Pancreas (tissue), 10 donors: ENCODE measurements around the gene DUSP16. TPM values are rescaled to one million over a fixed set of nuclear protein-coding genes. Genes with fewer than 3 reads are reported as not detected.

Experiments
- ATAC-seq, 4 donors: fragments of 200-7000 bp; cut with Tn5 transposase; one replicate each; pipeline versions ENCODE4 v1.8.0 to v1.9.1; 2020; ENCODE audit warnings: mild to moderate bottlenecking in 4 of 4, moderate library complexity in 4 of 4
- DNase-seq, 6 donors: peaks; one replicate each; pipeline ENCODE4 v3.0.0-alpha.2; 2020
- FAIRE-seq: peaks from 2 replicates; lab custom pipeline; 2012; peaks lifted over from hg19 to GRCh38; lab: Jason Lieb, UNC
- H3K27ac ChIP-seq, 4 donors: fragments of 200-600 bp; sonication (generic); 1 replicate in 3 of 4; 2 replicates in 1 of 4; pipeline versions ENCODE4 v1.5.0 to v1.8.0; 2020
- H3K27me3 ChIP-seq, 4 donors: fragments of 200-600 bp; one replicate each; pipeline ENCODE4 v1.8.0; 2021
- H3K36me3 ChIP-seq, 3 donors: fragments of 200-600 bp; sonication (generic) in 1 of 3; one replicate each; pipeline versions ENCODE4 v1.5.0 to v1.8.0; 2020 to 2021
- H3K4me1 ChIP-seq, 3 donors: fragments of 200-600 bp; one replicate each; pipeline ENCODE4 v1.8.0; 2021
- H3K4me3 ChIP-seq, 4 donors: fragments of 200-600 bp; sonication (generic) in 2 of 4; one replicate each; pipeline versions ENCODE4 v1.5.0 to v1.8.0; 2020 to 2021
- H3K9me3 ChIP-seq, 4 donors: fragments of 200-600 bp; one replicate each; pipeline ENCODE4 v1.8.0; 2021
- WGBS, 2 donors: extraction: QIAGEN DNeasy Blood & Tissue Kit; methylation state at CpG; one replicate each; pipeline ENCODE4 v1.1.7; 2013; 5-methylcytosine and 5-hydroxymethylcytosine counted together
- intact Hi-C, 3 donors: fragments of 100-400 bp; cut with DNase I; formaldehyde crosslinking; loops; one replicate each; pipeline versions ENCODE4 v1.11.1 to v1.14.2; 2022
- polyA plus RNA-seq, 2 donors: library from polyadenylated mRNA; stranded (reverse); fragments of 200-250 nt; gene quantifications; one replicate each; pipeline ENCODE4 v1.2.3, GENCODE V29; 2013
- total RNA-seq, 6 donors: library from RNA; stranded (reverse); fragmentation: NEBNext Ultra II Directional in 4 of 6; extraction: Animal tissue kit (Norgen Biotek cat#: 25700) in 4 of 6; gene quantifications; one replicate each; pipeline versions ENCODE4 v1.2.1 to v1.2.4, GENCODE V29; 2021 to 2023
- TF ChIP-seq, protein P1 (sequence below), 4 donors: fragments of 200-600 bp; sonication (generic) in 3 of 4; IDR thresholded peaks; one replicate each; pipeline versions ENCODE4 v1.5.0 to v1.8.0; 2021; ENCODE audit warnings: antibody characterized with exemption in 4 of 4
- donor health status: healthy with polysubstance abuse.
- donor health status: DM: no; HTN: no; CAD: no; lungs with moderate emphysema.
- donor health status: DM: no; HTN: no; CAD: no.
- donor health status: control.
- donor health status: control.
- donor health status: Bipolar disorder and iron deficiency.
- donor health status: DM: yes; HTN: yes; CAD: no.
- donor health status: DM: no; HTN: no; CAD: no.
- donor health status: DM: no; HTN: no; CAD: no.
- donor health status: DM: yes; HTN: yes; CAD: no.

DUSP16 gene
- total RNA-seq, result 10 to 100 TPM; 18.1 to 38.7 (median 27.8) TPM
- polyA plus RNA-seq, result 10 to 100 TPM in 1 of 2 donors, 1 to 10 TPM in 1; 5.8 to 10.1 TPM

- TF ChIP-seq, protein P1, sequence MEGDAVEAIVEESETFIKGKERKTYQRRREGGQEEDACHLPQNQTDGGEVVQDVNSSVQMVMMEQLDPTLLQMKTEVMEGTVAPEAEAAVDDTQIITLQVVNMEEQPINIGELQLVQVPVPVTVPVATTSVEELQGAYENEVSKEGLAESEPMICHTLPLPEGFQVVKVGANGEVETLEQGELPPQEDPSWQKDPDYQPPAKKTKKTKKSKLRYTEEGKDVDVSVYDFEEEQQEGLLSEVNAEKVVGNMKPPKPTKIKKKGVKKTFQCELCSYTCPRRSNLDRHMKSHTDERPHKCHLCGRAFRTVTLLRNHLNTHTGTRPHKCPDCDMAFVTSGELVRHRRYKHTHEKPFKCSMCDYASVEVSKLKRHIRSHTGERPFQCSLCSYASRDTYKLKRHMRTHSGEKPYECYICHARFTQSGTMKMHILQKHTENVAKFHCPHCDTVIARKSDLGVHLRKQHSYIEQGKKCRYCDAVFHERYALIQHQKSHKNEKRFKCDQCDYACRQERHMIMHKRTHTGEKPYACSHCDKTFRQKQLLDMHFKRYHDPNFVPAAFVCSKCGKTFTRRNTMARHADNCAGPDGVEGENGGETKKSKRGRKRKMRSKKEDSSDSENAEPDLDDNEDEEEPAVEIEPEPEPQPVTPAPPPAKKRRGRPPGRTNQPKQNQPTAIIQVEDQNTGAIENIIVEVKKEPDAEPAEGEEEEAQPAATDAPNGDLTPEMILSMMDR (IDR thresholded peaks at IDR 0.05), result no peak
- H3K4me3 ChIP-seq, result peak within 1 kb of the TSS; percentile 35 to 93 (median 69)
- FAIRE-seq (no peak), DNase-seq (peak; percentile 94 to 96 (median 95)), ATAC-seq (peak; percentile 83 to 91 (median 89))
- WGBS, 2 donors, result 0 to 1% methylated on average over 26 to 59 of the region's 59 CpGs
- peak within 1 kb of the TSS; percentile 89 to 100 (median 99) for H3K27ac ChIP-seq
- H3K4me1 ChIP-seq, result peaks cover 10 to 31% (median 19%) of the 10 kb centered on the region in 3 donors
- intact Hi-C loops, result loop anchor here in 1 of 3 donors (10.0 kb wide), 1 partner anchor 188 kb away; no protein-coding TSS in a partner anchor
- H3K9me3 ChIP-seq, result no peaks in the 10 kb centered on the region
- no peaks in the 10 kb centered on the region for H3K36me3 ChIP-seq
- H3K27me3 ChIP-seq, result no peaks in the 10 kb centered on the region
Measured at GRCh38 chr12:12562585-12563261, at the start of gene DUSP16. TSS of gene DUSP16 (minus strand) at chr12:12562863. CDS start at chr12:12521098, 41,765 bp downstream.

GRCh38 chr12:12612358-12612757, 49.7 kb upstream of the DUSP16 start:
- peak overlapping the region; percentile 64 to 84 (median 70) for H3K4me3 ChIP-seq
- TF ChIP-seq, protein P1 (IDR thresholded peaks at IDR 0.05), result no peak
- FAIRE-seq (no peak), ATAC-seq (peak; percentile 12 to 49 (median 29)), DNase-seq (no peak)
- 0% methylated on average over 7 of the region's 7 CpGs for WGBS, 2 donors
- intact Hi-C loops, result no loop called here
- no peaks in the 10 kb centered on the region for H3K27me3 ChIP-seq
- peaks cover 0 to 20% (median 0%) of the 10 kb centered on the region in 3 donors for H3K4me1 ChIP-seq
- H3K36me3 ChIP-seq, result no peaks in the 10 kb centered on the region
- peak overlapping the region; percentile 68 to 97 (median 87) for H3K27ac ChIP-seq
- H3K9me3 ChIP-seq, result no peaks in the 10 kb centered on the region

GRCh38 chr12:12611512-12612306, 49.0 kb upstream of the DUSP16 start, which contains the start of gene CREBL2:
TSS of gene CREBL2 (plus strand) at chr12:12611876. CDS start at chr12:12612173, 297 bp downstream.
- H3K27me3 ChIP-seq, result no peaks in the 10 kb centered on the region
- no peaks in the 10 kb centered on the region for H3K36me3 ChIP-seq
- H3K4me3 ChIP-seq, result peak within 1 kb of the TSS; percentile 64 to 84 (median 70)
- peak; percentile 92 to 96 (median 96) for ATAC-seq
- intact Hi-C loops, result no loop called here
- peak within 1 kb of the TSS; percentile 68 to 97 (median 87) for H3K27ac ChIP-seq
- 0% methylated on average over 38 to 51 of the region's 51 CpGs for WGBS, 2 donors
- no peaks in the 10 kb centered on the region for H3K9me3 ChIP-seq
- peaks cover 0 to 14% (median 0%) of the 10 kb centered on the region in 3 donors for H3K4me1 ChIP-seq
- FAIRE-seq, result peak; percentile 9
- peak; percentile 89 to 96 (median 96) for DNase-seq
- TF ChIP-seq, protein P1 (IDR thresholded peaks at IDR 0.05), result no peak

- ATAC-seq, result no peak
- FAIRE-seq, result no peak
- no peak for DNase-seq
- Histone ChIP-seq H3K4me1 (peaks cover 0 to 11% (median 0%) of the 10 kb centered on the region in 3 donors), H3K27me3 (no peaks in the 10 kb centered on the region), H3K9me3 (no peaks in the 10 kb centered on the region), H3K27ac (peak overlapping the region; percentile 68 to 97 (median 87)), H3K36me3 (no peaks in the 10 kb centered on the region), H3K4me3 (peak overlapping the region in 1 of 4 donors; percentile 67)
- WGBS, 2 donors, result 95 to 100% methylated on average over 4 of the region's 4 CpGs
- intact Hi-C loops, result no loop called here
- TF ChIP-seq, protein P1 (IDR thresholded peaks at IDR 0.05), result no peak
Measured at GRCh38 chr12:12610711-12611110, 48.0 kb upstream of the DUSP16 start.
